ENCODE data around the gene GLRX2. TPM values are rescaled to one million over a fixed set of nuclear protein-coding genes. Genes with fewer than 3 reads are reported as not detected.
A peak's percentile ranks its signal among the peaks of the same experiment; 100 is the strongest.

GLRX2 gene
- total and polyA plus RNA-seq, 5 donors, result 25.3 to 37.3 (median 31.7) TPM

DNA sequence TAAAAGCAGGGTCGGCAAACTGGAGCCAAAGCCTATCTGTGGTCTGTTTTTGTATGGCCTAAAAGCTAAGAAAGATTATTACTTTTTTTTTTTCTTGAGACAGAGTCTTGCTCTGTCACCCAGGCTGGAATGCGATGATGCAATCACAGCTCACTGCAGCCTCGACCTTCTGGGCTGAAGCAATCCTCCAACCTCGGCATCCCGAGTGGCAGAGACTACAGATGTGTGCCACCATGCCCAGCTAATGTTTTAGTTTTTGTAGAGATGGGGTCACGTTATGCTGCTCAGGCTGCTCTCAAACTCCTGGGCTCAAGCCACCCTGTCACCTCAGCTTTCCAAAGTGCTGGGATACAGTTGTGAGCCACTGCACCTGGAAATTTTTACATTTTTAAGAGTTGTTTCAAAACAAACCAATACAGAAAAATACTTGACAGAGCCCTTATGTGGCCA is 6.5 kb upstream of the GLRX2 start:
- no peaks in the 10 kb centered on the region for H3K4me1 ChIP-seq (ENCODE audit: control insufficient read depth, insufficient read depth, low read length)
- no peaks in the 10 kb centered on the region for H3K9me3 ChIP-seq (ENCODE audit: control insufficient read depth, low read length)
- peak; percentile 70 to 84 (median 79) for DNase-seq
- no peak overlapping the region for H3K4me3 ChIP-seq (ENCODE audit: low read length)
- no peaks in the 10 kb centered on the region for H3K27me3 ChIP-seq (ENCODE audit: control insufficient read depth, insufficient read depth)
- ATAC-seq, result peak; percentile 80 to 86
- H3K27ac ChIP-seq (ENCODE audit: low read length), result peak overlapping the region; percentile 23
- 28% methylated on average over 6 of the region's 6 CpGs for WGBS
- intact Hi-C loops (cut with DNase I), result loop anchor here in 1 of 4 donors (10.0 kb wide), 1 partner anchor 637 kb away; no protein-coding TSS in a partner anchor

DNA sequence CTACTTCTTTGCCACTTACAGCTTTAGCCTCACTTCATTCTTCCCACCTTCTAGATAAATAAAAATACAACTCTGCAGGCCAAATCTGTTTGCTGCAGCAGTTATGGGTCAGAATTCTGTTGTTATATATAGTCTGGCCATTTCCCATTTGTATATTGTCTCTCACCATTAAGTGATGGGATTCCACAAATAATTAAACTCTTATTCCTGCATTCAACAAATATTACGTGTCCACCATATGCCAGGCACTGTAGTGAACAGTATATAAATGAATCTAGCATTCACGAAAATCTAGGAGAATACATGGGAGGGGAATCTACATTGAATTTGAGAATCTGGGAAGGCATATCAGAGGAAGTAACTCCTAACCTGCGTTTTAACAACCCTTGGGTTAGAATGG is 5.7 kb upstream of the GLRX2 start:
- DNase-seq (no peak), ATAC-seq (no peak)
- intact Hi-C loops (cut with DNase I), result loop anchor here in 1 of 4 donors (10.0 kb wide), 1 partner anchor 636 kb away; no protein-coding TSS in a partner anchor
- Histone ChIP-seq H3K27ac (ENCODE audit: low read length) (no peak overlapping the region), H3K4me3 (ENCODE audit: low read length) (no peak overlapping the region), H3K4me1 (ENCODE audit: control insufficient read depth, insufficient read depth, low read length) (no peaks in the 10 kb centered on the region), H3K9me3 (ENCODE audit: control insufficient read depth, low read length) (no peaks in the 10 kb centered on the region), H3K27me3 (ENCODE audit: control insufficient read depth, insufficient read depth) (no peaks in the 10 kb centered on the region)
- WGBS, result 82% methylated on average over 3 of the region's 3 CpGs

DNA sequence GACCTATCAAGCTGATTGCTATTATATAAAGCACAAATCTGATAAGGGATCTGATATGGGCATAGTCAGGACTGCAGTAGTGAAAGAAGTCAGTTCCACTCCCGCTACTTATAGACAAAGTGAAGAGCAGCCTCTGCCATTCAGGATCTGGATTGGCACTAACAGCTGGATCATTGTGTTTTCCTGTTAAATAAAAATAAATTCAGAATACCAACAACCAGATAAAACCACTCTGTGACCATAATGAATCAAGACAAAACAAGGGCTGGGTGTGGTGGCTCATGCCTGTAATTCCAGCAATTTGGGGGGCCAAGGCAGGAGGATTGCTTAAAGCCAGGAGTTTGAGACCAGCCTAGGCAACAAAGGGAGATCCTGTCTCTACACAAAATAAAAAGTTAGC is 5.0 kb upstream of the GLRX2 start:
- ATAC-seq, result no peak
- no peaks in the 10 kb centered on the region for H3K27me3 ChIP-seq (ENCODE audit: control insufficient read depth, insufficient read depth)
- WGBS, result 97% methylated on average over 1 of the region's 1 CpG
- intact Hi-C loops (cut with DNase I), result loop anchor here in 1 of 4 donors (10.0 kb wide), 1 partner anchor 635 kb away; no protein-coding TSS in a partner anchor
- H3K9me3 ChIP-seq (ENCODE audit: control insufficient read depth, low read length), result no peaks in the 10 kb centered on the region
- no peaks in the 10 kb centered on the region for H3K4me1 ChIP-seq (ENCODE audit: control insufficient read depth, insufficient read depth, low read length)
- no peak overlapping the region for H3K27ac ChIP-seq (ENCODE audit: low read length)
- H3K4me3 ChIP-seq (ENCODE audit: low read length), result no peak overlapping the region
- DNase-seq, result no peak

DNA sequence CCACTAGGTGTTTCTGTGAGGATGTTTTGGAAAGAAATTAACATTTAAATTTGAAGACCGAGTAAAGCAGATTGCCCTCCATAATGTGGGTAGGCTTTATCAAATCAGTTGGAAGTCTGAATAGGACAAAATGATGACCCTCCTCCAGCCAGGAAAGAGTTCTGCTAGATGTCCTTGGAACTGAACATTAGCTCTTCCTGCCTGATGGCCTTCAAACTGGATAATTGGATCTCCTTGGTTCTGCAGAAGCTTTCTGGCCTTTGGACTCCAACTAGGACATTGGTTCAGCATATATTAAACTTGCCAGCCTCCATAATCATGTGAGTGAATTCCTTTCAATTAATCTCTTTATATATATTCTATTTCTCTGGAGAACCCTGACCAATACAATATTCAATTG is 4.4 kb upstream of the GLRX2 start:
- intact Hi-C loops (cut with DNase I), result loop anchor here in 1 of 4 donors (10.0 kb wide), 1 partner anchor 635 kb away; no protein-coding TSS in a partner anchor
- H3K9me3 ChIP-seq (ENCODE audit: control insufficient read depth, low read length), result no peaks in the 10 kb centered on the region
- DNase-seq (no peak), ATAC-seq (no peak)
- 91% methylated on average over 1 of the region's 1 CpG for WGBS
- H3K4me3 ChIP-seq (ENCODE audit: low read length), result no peak overlapping the region
- H3K4me1 ChIP-seq (ENCODE audit: control insufficient read depth, insufficient read depth, low read length), result no peaks in the 10 kb centered on the region
- H3K27ac ChIP-seq (ENCODE audit: low read length), result no peak overlapping the region
- H3K27me3 ChIP-seq (ENCODE audit: control insufficient read depth, insufficient read depth), result no peaks in the 10 kb centered on the region

DNA sequence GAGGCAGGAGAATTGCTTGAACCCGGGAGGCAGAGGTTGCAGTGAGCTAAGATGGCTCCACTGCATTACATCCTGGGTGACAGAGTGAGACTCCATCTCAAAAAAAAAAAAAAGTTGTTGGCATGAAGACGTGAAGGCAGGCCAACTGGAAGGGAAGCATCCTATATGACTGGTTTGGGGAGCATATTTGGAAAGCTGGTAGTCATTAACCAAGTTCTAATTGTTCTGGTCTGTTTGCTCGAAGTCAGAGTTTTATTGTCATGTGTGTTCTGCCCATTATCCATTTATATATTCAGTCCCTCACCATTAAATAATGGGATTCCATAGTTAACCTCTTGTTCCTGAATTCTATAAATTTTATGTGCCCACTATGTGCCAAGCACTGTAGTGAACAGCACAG is 3.3 kb upstream of the GLRX2 start:
- intact Hi-C loops (cut with DNase I), result no loop called here
- no peak for ATAC-seq
- 85% methylated on average over 3 of the region's 3 CpGs for WGBS

GRCh38 chr1:193105821-193106177 is 585 bp upstream of the GLRX2 start:
- H3K4me1 ChIP-seq (ENCODE audit: control insufficient read depth, insufficient read depth, low read length), result no peaks in the 10 kb centered on the region
- WGBS, result 44% methylated on average over 4 of the region's 4 CpGs
- ATAC-seq, result no peak
- peak overlapping the region; percentile 69 for H3K4me3 ChIP-seq (ENCODE audit: low read length)
- no peak for DNase-seq
- intact Hi-C loops (cut with DNase I), result loop anchor here in 1 of 4 donors (2.0 kb wide), 1 partner anchor 15 kb away; no protein-coding TSS in a partner anchor
- no peaks in the 10 kb centered on the region for H3K9me3 ChIP-seq (ENCODE audit: control insufficient read depth, low read length)
- no peaks in the 10 kb centered on the region for H3K27me3 ChIP-seq (ENCODE audit: control insufficient read depth, insufficient read depth)
- H3K27ac ChIP-seq (ENCODE audit: low read length), result no peak overlapping the region

More for the DNA sequence above, 3.3 kb upstream of the GLRX2 start:
- Histone ChIP-seq H3K27me3 (ENCODE audit: control insufficient read depth, insufficient read depth) (no peaks in the 10 kb centered on the region), H3K27ac (ENCODE audit: low read length) (no peak overlapping the region), H3K4me3 (ENCODE audit: low read length) (no peak overlapping the region), H3K9me3 (ENCODE audit: control insufficient read depth, low read length) (no peaks in the 10 kb centered on the region), H3K4me1 (ENCODE audit: control insufficient read depth, insufficient read depth, low read length) (no peaks in the 10 kb centered on the region)
- no peak for DNase-seq

DNA sequence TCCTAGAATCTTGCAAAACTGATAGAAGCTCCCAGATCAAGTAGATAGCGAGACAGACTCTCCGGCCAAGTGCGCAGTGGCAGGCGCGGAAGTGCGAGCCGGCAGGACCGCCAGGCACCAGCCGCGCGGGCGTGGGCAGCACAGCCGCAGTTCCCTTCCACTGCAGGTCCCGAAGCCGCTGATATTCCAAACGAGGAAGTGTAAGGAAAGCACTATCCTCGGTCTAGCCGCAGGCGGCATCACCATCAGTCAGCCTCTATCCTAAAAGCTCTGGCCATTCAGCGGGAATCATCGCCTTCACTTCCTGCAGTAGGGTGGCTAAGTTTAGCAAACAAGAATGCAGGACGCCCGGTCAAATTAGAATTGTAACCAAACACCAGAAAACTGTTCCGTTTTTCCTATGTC is 710 bp downstream of the GLRX2 start:
- intact Hi-C loops (cut with DNase I), result loop anchor here in 1 of 4 donors (2.0 kb wide), 1 partner anchor 16 kb away; no protein-coding TSS in a partner anchor
- Histone ChIP-seq H3K27ac (ENCODE audit: low read length) (peak overlapping the region; percentile 96), H3K9me3 (ENCODE audit: control insufficient read depth, low read length) (no peaks in the 10 kb centered on the region), H3K27me3 (ENCODE audit: control insufficient read depth, insufficient read depth) (no peaks in the 10 kb centered on the region), H3K4me1 (ENCODE audit: control insufficient read depth, insufficient read depth, low read length) (no peaks in the 10 kb centered on the region), H3K4me3 (ENCODE audit: low read length) (peak overlapping the region; percentile 69)
- ATAC-seq (peak; percentile 65 to 74), DNase-seq (peak; percentile 57 to 84 (median 78))
- WGBS, result under 1% methylated on average over 24 of the region's 24 CpGs

DNA sequence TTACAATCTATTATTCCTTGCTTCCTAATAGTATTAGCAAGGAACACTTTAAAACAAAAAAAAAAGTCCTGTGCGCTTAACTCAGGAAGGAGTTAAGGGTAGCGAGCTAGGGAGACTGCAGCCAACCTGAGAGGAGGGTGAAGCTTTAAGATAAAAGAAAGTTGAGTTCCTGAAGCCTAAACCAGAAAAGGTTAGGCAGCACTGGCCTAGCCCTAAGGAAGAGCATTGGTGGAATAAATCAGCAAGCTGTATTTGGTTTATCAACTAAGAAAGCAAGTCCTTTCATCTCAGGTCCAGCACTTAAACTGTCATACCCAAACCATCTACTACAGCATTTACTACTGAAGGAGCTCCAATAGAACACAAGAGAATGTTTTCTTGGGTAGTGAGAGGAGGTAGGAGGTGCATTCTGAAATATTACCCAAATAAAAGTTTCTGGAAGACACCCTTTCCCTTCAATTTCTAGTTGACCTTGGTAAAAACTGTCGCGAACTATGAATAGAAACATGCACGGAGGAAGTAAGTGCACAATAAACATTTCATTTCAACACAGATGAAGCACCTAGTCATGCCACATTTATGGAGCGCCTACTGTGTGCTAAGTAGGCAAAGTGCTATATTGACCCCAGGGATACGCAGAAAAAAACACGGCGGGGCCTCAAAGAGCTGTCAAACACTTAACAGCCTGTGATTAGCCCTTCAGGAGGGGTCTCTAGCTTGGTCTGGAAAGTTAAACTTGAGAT is 1.3 kb downstream of the GLRX2 start:
- Histone ChIP-seq H3K4me1 (ENCODE audit: control insufficient read depth, insufficient read depth, low read length) (no peaks in the 10 kb centered on the region), H3K9me3 (ENCODE audit: control insufficient read depth, low read length) (no peaks in the 10 kb centered on the region), H3K27ac (ENCODE audit: low read length) (peak overlapping the region; percentile 96), H3K4me3 (ENCODE audit: low read length) (peak overlapping the region; percentile 69), H3K27me3 (ENCODE audit: control insufficient read depth, insufficient read depth) (no peaks in the 10 kb centered on the region)
- no peak for DNase-seq
- intact Hi-C loops (cut with DNase I), result loop anchor here in 1 of 4 donors (2.0 kb wide), 1 partner anchor 17 kb away; no protein-coding TSS in a partner anchor
- no peak for ATAC-seq
- WGBS, result 33% methylated on average over 9 of the region's 9 CpGs

GRCh38 chr1:193102662-193103061 is 2.6 kb downstream of the GLRX2 start:
- 83% methylated on average over 5 of the region's 5 CpGs for WGBS
- H3K9me3 ChIP-seq (ENCODE audit: control insufficient read depth, low read length), result no peaks in the 10 kb centered on the region
- no peaks in the 10 kb centered on the region for H3K4me1 ChIP-seq (ENCODE audit: control insufficient read depth, insufficient read depth, low read length)
- no peak for DNase-seq
- no peak overlapping the region for H3K4me3 ChIP-seq (ENCODE audit: low read length)
- H3K27me3 ChIP-seq (ENCODE audit: control insufficient read depth, insufficient read depth), result no peaks in the 10 kb centered on the region
- H3K27ac ChIP-seq (ENCODE audit: low read length), result no peak overlapping the region
- ATAC-seq, result no peak
- intact Hi-C loops (cut with DNase I), result no loop called here

DNA sequence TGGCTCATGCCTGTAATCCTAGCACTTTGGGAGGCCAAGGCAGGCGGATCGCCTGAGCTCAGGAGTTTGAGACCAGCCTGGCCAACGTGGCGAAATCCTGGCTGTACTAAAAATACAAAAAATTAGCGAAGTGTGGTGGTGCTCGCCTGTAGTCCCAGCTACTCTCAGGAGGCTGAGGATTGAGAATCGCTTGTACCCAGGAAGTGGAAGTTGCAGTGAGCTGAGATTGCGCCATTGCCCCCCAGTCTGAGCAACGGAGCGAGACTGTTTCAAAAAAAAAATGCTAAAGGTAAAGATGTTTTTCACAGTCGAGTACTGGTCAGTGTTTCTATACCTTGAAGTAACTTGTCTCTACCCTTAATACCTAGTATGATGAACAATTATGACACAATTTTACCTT is 11.1 kb downstream of the GLRX2 start:
- ATAC-seq (no peak), DNase-seq (no peak)
- intact Hi-C loops (cut with DNase I), result no loop called here
- WGBS, result 93% methylated on average over 11 of the region's 11 CpGs
- no peaks in the 10 kb centered on the region for H3K27me3 ChIP-seq (ENCODE audit: control insufficient read depth, insufficient read depth)
- no peak overlapping the region for H3K27ac ChIP-seq (ENCODE audit: low read length)
- no peak overlapping the region for H3K4me3 ChIP-seq (ENCODE audit: low read length)
- no peaks in the 10 kb centered on the region for H3K4me1 ChIP-seq (ENCODE audit: control insufficient read depth, insufficient read depth, low read length)
- no peaks in the 10 kb centered on the region for H3K9me3 ChIP-seq (ENCODE audit: control insufficient read depth, low read length)

- H3K9me3 ChIP-seq (ENCODE audit: control insufficient read depth, low read length), result no peaks in the 10 kb centered on the region
- no peaks in the 10 kb centered on the region for H3K4me1 ChIP-seq (ENCODE audit: control insufficient read depth, insufficient read depth, low read length)
- intact Hi-C loops (cut with DNase I), result no loop called here
- ATAC-seq, result no peak
- H3K27ac ChIP-seq (ENCODE audit: low read length), result no peak overlapping the region
- DNase-seq, result no peak
- no peaks in the 10 kb centered on the region for H3K27me3 ChIP-seq (ENCODE audit: control insufficient read depth, insufficient read depth)
- H3K4me3 ChIP-seq (ENCODE audit: low read length), result no peak overlapping the region
- 86% methylated on average over 1 of the region's 1 CpG for WGBS
These were observed 14.3 kb downstream of the GLRX2 start for GRCh38 chr1:193090865-193091264.
